T-cell (primary cell): ENCODE results near the gene HAPLN2. TPM values are rescaled to one million over a fixed set of nuclear protein-coding genes. Genes with fewer than 3 reads are reported as not detected.

Experiments
- ATAC-seq, 4 experiments: fragments of 200-7000 bp in 3 of 4; fragments of 150-1000 bp in 1 of 4; cut with Tn5 transposase; replicated peaks in 1 of 4; 1 replicate in 3 of 4; 2 replicates in 1 of 4; pipeline ENCODE4 v1.10.0; 2021; ENCODE audit warnings: moderate library complexity in 3 of 4, mild to moderate bottlenecking in 2 of 4, moderate number of reproducible peaks in 1 of 4
- CTCF ChIA-PET, 2 donors: fragments of 300-600 bp; sonication (Branson Sonifier 250); formaldehyde crosslinking; loops; one replicate each; lab custom pipeline; 2022; ENCODE audit warnings: antibody characterized with exemption in 2 of 2; lab: Charles Lee
- POLR2A ChIA-PET, 2 donors: fragments of 300-600 bp; sonication (Branson Sonifier 250); formaldehyde crosslinking; loops; one replicate each; lab custom pipeline; 2022; ENCODE audit warnings: antibody characterized with exemption in 2 of 2; lab: Charles Lee
- DNase-seq, 35 experiments: peaks; one replicate each; pipeline versions ENCODE4 v3.0.0 to v3.0.0-alpha.2; 2013 to 2023
- H3K27ac ChIP-seq: one replicate; pipeline ENCODE4 v1.5.1; 2013; ENCODE audit warnings: low read length
- H3K27me3 ChIP-seq, 2 experiments: replicated peaks in 1 of 2; 1 replicate in 1 of 2; 2 replicates in 1 of 2; pipeline versions ENCODE4 v1.6.1 to v1.7.0; 2013; ENCODE audit warnings: low read length in 1 of 2, mixed read lengths in 1 of 2; ENCODE audit not compliant: control insufficient read depth in 2 of 2, insufficient read depth in 2 of 2; ENCODE audit errors: extremely low read depth in 1 of 2
- H3K36me3 ChIP-seq, 2 donors: 1 replicate in 1 of 2; 2 replicates in 1 of 2; pipeline versions ENCODE4 v1.6.1 to v1.7.0; 2013; ENCODE audit warnings: low read length in 1 of 2; ENCODE audit not compliant: control insufficient read depth in 2 of 2, insufficient read depth in 1 of 2; ENCODE audit errors: extremely low read depth in 1 of 2
- H3K4me1 ChIP-seq, 2 experiments: 1 replicate in 1 of 2; 2 replicates in 1 of 2; pipeline versions ENCODE4 v1.6.1 to v1.7.0; 2013; ENCODE audit warnings: low read length in 2 of 2, mixed read lengths in 1 of 2; ENCODE audit not compliant: insufficient read depth in 2 of 2, control insufficient read depth in 1 of 2; ENCODE audit errors: extremely low read depth in 1 of 2
- H3K4me3 ChIP-seq, 2 donors: 1 replicate in 1 of 2; 2 replicates in 1 of 2; pipeline versions ENCODE4 v1.5.1 to v1.7.0; 2013; ENCODE audit warnings: mild to moderate bottlenecking in 2 of 2, low read length in 1 of 2, moderate library complexity in 1 of 2; ENCODE audit not compliant: control insufficient read depth in 1 of 2; ENCODE audit errors: extremely low read depth in 1 of 2
- H3K9me3 ChIP-seq: 2 replicates; pipeline ENCODE4 v1.7.0; 2013
- H3K27ac Mint-ChIP-seq, 2 donors: one replicate each; pipeline ENCODE4 v1.8.0; 2020 to 2021; ENCODE audit warnings: mild to moderate bottlenecking in 2 of 2, mixed read lengths in 2 of 2
- H3K27me3 Mint-ChIP-seq, 2 donors: one replicate each; pipeline ENCODE4 v1.8.0; 2021 to 2022; ENCODE audit warnings: mixed read lengths in 2 of 2
- H3K36me3 Mint-ChIP-seq: one replicate; pipeline ENCODE4 v1.8.0; 2021; ENCODE audit warnings: mixed read lengths
- H3K4me1 Mint-ChIP-seq, 3 donors: one replicate each; pipeline ENCODE4 v1.8.0; 2020 to 2022; ENCODE audit warnings: mixed read lengths in 3 of 3, mild to moderate bottlenecking in 1 of 3
- H3K4me3 Mint-ChIP-seq, 3 donors: one replicate each; pipeline ENCODE4 v1.8.0; 2020 to 2022; ENCODE audit warnings: mild to moderate bottlenecking in 3 of 3, mixed read lengths in 3 of 3, moderate library complexity in 3 of 3
- H3K9me3 Mint-ChIP-seq, 3 donors: one replicate each; pipeline ENCODE4 v1.8.0; 2020 to 2022; ENCODE audit warnings: mixed read lengths in 3 of 3
- WGBS: methylation state at CpG from one replicate; pipeline ENCODE4 v1.1.5; 2013; ENCODE audit warnings: missing lambda C conversion rate; ENCODE audit not compliant: insufficient coverage; 5-methylcytosine and 5-hydroxymethylcytosine counted together
- total RNA-seq, 35 experiments: library from RNA in 6 of 35; stranded (reverse) in 6 of 35; fragments of 120-200 nt in 1 of 35; gene quantifications; one replicate each; pipeline versions ENCODE4 v1.2.1 to v1.2.4 and lab custom pipeline; 2013 to 2026

HAPLN2 gene
- total RNA-seq, 5 donors from 2014 or later (not counting 1 experiment from before 2014, with no cell fraction given): 0.33 TPM; not detected in 4

DNA sequence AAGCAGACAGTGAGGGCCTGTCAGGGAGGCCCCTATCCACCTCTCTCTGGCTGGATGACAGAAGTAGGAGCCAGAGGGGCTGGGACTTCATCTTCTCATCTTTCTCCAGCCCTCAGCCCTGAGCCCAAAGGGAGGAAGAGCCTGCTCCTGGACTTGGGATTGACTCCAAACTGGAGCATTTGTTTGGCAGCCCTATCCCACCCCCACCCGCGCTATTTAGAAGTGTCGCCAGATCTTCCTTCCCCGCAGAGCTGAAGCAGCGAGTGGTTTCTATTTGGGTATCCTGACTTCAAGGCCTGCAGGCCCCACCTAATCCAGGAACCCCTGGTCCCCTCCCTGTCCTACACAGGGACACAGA is 48.4 kb downstream of the HAPLN2 start:
- Mint-ChIP-seq H3K36me3 (no peaks in the 10 kb centered on the region), H3K9me3 (no peaks in the 10 kb centered on the region), H3K27me3 (peaks cover 7 to 8% of the 10 kb centered on the region in 2 donors), H3K4me1 (peaks cover 0 to 7% (median 0%) of the 10 kb centered on the region in 3 donors), H3K27ac (no peak overlapping the region), H3K4me3 (no peak overlapping the region)
- ATAC-seq: no peak
- POLR2A ChIA-PET: no interaction called here
- no peak for DNase-seq
- H3K4me1 ChIP-seq: peaks cover 0 to 4% of the 10 kb centered on the region in 2 experiments
- H3K27ac ChIP-seq: no peak overlapping the region
- H3K36me3 ChIP-seq: no peaks in the 10 kb centered on the region
- CTCF ChIA-PET: no interaction called here
- no CpG with 5 or more reads among the region's 5 CpGs for WGBS
- H3K9me3 ChIP-seq: no peaks in the 10 kb centered on the region
- peaks cover 2 to 20% of the 10 kb centered on the region in 2 experiments for H3K27me3 ChIP-seq
- H3K4me3 ChIP-seq: no peak overlapping the region

DNA sequence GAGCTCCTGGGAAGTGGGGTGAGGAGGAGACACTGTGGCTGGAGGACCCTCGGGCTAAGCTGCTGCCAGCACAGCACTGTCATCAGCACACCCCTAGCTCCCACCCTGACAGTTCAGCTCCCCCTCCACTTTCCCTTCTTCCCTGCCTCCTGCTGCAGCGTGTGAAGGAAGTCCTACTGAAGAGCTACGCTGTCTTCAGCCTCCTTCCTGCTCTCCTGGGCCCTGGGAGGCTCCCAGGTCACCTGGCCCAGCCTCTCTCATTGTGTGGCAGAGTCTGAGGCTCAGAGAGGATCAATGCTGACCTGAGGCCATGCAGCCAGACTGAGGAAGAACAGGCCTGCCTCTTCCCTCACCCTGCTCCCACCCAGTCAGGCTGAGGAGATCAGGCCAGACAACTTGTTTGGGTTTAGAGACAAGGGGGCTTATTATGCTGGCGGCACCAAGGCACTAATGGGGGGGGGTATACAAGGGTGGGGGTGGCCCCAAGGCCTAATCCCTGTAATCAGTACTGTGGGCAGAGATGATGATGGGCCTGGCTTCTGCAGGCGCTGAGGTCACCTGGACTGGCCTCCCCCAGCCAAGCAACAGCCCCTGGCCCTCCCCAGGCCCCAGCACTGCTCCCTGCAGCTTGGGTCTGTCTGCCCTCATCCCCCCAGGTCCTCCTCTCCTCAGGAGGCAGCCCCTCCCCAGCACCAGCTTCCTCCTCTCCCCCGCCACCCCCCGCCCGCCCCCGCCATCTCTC is 48.9 kb downstream of the HAPLN2 start:
- Mint-ChIP-seq H3K27ac (no peak overlapping the region), H3K9me3 (no peaks in the 10 kb centered on the region), H3K4me1 (peaks cover 0 to 4% (median 0%) of the 10 kb centered on the region in 3 donors), H3K36me3 (no peaks in the 10 kb centered on the region), H3K27me3 (peaks cover 9 to 10% of the 10 kb centered on the region in 2 donors), H3K4me3 (no peak overlapping the region)
- Histone ChIP-seq H3K4me1 (peaks cover 0 to 4% of the 10 kb centered on the region in 2 experiments), H3K27me3 (peaks cover 2 to 26% of the 10 kb centered on the region in 2 experiments), H3K4me3 (no peak overlapping the region), H3K27ac (no peak overlapping the region), H3K9me3 (no peaks in the 10 kb centered on the region), H3K36me3 (no peaks in the 10 kb centered on the region)
- POLR2A ChIA-PET: no interaction called here
- CTCF ChIA-PET: no interaction called here
- DNase-seq: no peak
- WGBS: 95% methylated on average over 2 of the region's 9 CpGs
- ATAC-seq: no peak

DNA sequence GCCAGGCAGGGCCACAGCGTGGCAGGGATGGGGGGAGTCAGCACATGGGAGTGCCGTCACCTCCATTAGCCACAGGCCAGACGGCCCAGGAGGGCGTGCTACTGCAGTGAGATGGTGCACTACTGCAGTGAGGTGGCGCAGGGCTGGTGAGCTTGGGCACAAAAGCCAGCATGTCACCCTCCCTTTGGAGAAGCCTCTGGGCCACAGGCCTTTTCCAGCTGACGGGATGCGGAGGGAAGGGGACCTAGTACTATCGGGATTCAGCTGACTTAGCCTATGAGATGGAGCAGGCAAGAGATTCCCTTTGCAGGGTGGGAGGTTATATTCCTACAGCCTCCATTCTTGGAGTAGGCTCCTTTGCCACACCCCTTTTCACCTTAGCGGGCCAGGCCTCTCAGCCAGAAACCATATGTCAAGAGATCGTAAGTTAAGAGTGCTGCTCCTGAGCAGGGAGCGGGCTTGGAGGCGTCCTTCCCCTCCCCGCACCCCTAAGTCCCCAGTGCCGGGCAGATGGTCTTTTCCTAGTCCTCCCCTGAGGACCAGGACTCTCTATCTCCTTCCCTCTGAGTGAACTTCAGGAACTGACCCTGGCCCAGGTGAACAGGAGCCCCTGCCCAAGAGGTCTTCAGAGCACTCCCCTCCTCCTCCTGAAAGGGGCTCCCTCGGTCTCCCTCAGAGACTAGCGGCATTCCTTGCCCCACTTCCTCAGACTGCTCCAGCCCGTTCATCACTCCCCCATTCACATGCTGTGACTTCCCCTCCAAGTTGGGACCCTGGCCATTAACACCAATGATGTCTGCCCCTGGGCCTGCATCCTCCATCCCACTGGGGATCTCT is 49.8 kb downstream of the HAPLN2 start:
- H3K4me1 Mint-ChIP-seq: peaks cover 0 to 4% (median 0%) of the 10 kb centered on the region in 3 donors
- H3K27me3 ChIP-seq: peaks cover 2 to 35% of the 10 kb centered on the region in 2 experiments
- ChIA-PET CTCF (no interaction called here), POLR2A (interaction anchor here in 1 of 2 donors (0.5 kb wide), 1 partner anchor 26 kb away, joined by 5 read pairs; no protein-coding TSS in a partner anchor)
- no peak overlapping the region for H3K4me3 ChIP-seq
- H3K4me1 ChIP-seq: peaks cover 0 to 4% of the 10 kb centered on the region in 2 experiments
- no peak for DNase-seq
- H3K36me3 ChIP-seq: no peaks in the 10 kb centered on the region
- no peaks in the 10 kb centered on the region for H3K9me3 Mint-ChIP-seq
- 79% methylated on average over 13 of the region's 17 CpGs for WGBS
- no peak overlapping the region for H3K4me3 Mint-ChIP-seq
- H3K27ac ChIP-seq: no peak overlapping the region
- no peaks in the 10 kb centered on the region for H3K36me3 Mint-ChIP-seq
- ATAC-seq: no peak
- no peaks in the 10 kb centered on the region for H3K9me3 ChIP-seq
- H3K27me3 Mint-ChIP-seq: peaks cover 15 to 19% of the 10 kb centered on the region in 2 donors
- no peak overlapping the region for H3K27ac Mint-ChIP-seq

DNA sequence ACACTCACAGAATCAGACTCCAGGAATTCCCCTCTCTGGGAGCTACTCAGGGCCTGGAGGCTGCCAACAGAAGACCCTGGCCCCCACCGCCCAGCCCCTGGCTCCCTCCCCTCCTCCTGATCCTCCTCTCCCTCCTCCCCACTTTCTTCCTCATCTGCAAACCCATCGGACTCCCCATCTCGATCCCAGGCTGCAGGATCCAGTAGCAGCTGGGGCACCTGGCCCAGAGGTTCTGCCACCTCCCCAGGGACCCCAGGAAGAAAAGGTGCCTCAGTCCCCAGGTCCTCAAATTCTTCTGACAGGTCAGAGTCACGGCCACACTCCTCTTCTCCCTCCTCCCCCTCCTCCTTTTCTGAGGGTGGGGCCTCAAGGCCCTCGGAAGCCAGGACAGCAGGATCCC is 50.6 kb downstream of the HAPLN2 start:
- CTCF ChIA-PET: no interaction called here
- no peak overlapping the region for H3K4me3 Mint-ChIP-seq

DNA sequence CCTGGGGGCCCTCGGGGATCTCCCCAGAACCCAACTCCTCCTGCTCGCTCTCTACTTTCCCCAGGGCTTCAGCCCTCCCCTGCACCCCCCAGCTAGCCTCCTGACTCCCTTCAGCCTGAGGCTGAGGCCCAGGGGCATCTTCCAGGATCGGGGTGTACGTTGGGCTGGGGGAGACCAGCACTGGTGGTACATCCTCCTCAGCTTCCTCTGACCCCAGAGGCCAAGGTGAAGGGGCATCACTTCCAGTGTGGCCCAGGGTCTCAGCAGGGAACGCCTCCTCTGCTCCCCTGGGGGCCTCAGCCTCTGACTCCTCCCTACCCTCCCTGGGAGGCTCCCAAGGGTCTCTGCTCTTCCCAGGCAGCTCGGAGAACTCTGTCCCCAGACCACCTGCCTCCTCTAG is 51.1 kb downstream of the HAPLN2 start:
- Mint-ChIP-seq H3K36me3 (no peaks in the 10 kb centered on the region), H3K4me1 (peaks cover 0 to 4% (median 0%) of the 10 kb centered on the region in 3 donors), H3K27me3 (peaks cover 19 to 31% of the 10 kb centered on the region in 2 donors), H3K4me3 (no peak overlapping the region), H3K27ac (no peak overlapping the region), H3K9me3 (no peaks in the 10 kb centered on the region)
- ATAC-seq: no peak
- H3K4me1 ChIP-seq: no peaks in the 10 kb centered on the region
- ChIA-PET POLR2A (no interaction called here), CTCF (no interaction called here)
- H3K9me3 ChIP-seq: no peaks in the 10 kb centered on the region
- peaks cover 2 to 43% of the 10 kb centered on the region in 2 experiments for H3K27me3 ChIP-seq
- no peak overlapping the region for H3K27ac ChIP-seq
- H3K36me3 ChIP-seq: no peaks in the 10 kb centered on the region
- no peak overlapping the region for H3K4me3 ChIP-seq
- 75% methylated on average over 3 of the region's 6 CpGs for WGBS
- no peak for DNase-seq

More for the DNA sequence above, 50.6 kb downstream of the HAPLN2 start:
- Histone ChIP-seq H3K4me1 (peaks cover 0 to 3% of the 10 kb centered on the region in 2 experiments), H3K9me3 (no peaks in the 10 kb centered on the region), H3K27ac (no peak overlapping the region), H3K4me3 (no peak overlapping the region), H3K27me3 (peaks cover 2 to 40% of the 10 kb centered on the region in 2 experiments), H3K36me3 (no peaks in the 10 kb centered on the region)
- H3K27me3 Mint-ChIP-seq: peaks cover 19 to 25% of the 10 kb centered on the region in 2 donors
- H3K9me3 Mint-ChIP-seq: no peaks in the 10 kb centered on the region
- 28% methylated on average over 3 of the region's 5 CpGs for WGBS
- no peaks in the 10 kb centered on the region for H3K36me3 Mint-ChIP-seq
- H3K4me1 Mint-ChIP-seq: peaks cover 0 to 4% (median 0%) of the 10 kb centered on the region in 3 donors
- DNase-seq (no peak), ATAC-seq (no peak)
- H3K27ac Mint-ChIP-seq: no peak overlapping the region
- POLR2A ChIA-PET: interaction anchor here in 1 of 2 donors (0.5 kb wide), 1 partner anchor 25 kb away, joined by 5 read pairs; no protein-coding TSS in a partner anchor

DNA sequence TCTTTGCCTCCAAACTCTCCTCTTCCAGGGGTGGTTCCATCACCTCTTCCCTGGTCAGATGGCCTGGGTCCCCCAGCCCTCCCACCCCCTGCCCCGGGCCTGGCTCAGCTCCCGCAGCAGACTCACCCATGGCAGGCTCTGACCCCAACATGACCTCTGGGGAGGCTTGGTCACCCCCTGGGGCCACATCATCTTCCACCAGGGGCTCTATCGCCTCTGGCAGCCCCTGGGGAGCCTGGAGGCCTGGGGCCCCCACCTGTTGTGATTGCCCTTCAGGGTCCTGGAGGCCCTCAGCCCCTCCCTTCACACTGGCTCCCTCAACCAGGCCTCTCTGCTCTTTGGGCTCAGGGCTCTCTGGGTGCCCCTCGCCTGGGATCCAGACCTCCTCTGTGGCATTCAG is 51.6 kb downstream of the HAPLN2 start:
- no peaks in the 10 kb centered on the region for H3K9me3 ChIP-seq
- WGBS: 45% methylated on average over 3 of the region's 4 CpGs
- ATAC-seq (no peak), DNase-seq (no peak)
- H3K27ac ChIP-seq: no peak overlapping the region
- no peak overlapping the region for H3K4me3 Mint-ChIP-seq
- H3K27me3 ChIP-seq: peaks cover 2 to 47% of the 10 kb centered on the region in 2 experiments
- H3K27me3 Mint-ChIP-seq: peaks cover 19 to 34% of the 10 kb centered on the region in 2 donors
- H3K36me3 Mint-ChIP-seq: no peaks in the 10 kb centered on the region
- CTCF ChIA-PET: no interaction called here
- H3K4me3 ChIP-seq: no peak overlapping the region
- no peaks in the 10 kb centered on the region for H3K4me1 Mint-ChIP-seq
- POLR2A ChIA-PET: no interaction called here
- no peaks in the 10 kb centered on the region for H3K36me3 ChIP-seq
- H3K4me1 ChIP-seq: no peaks in the 10 kb centered on the region
- H3K9me3 Mint-ChIP-seq: no peaks in the 10 kb centered on the region
- no peak overlapping the region for H3K27ac Mint-ChIP-seq
